ENCODE results near the gene PGP.
A peak's percentile ranks its signal among the peaks of the same experiment; 100 is the strongest.

The PGP gene

GRCh38 chr16:2252806-2253148 is 38.1 kb upstream of the PGP start:
- peaks cover 7% of the 10 kb centered on the region for H3K4me1 ChIP-seq (ENCODE audit: low read length)
- H4K20me1 ChIP-seq (ENCODE audit: insufficient read depth, low read length) = no peaks in the 10 kb centered on the region
- TF ChIP-seq, protein P1, sequence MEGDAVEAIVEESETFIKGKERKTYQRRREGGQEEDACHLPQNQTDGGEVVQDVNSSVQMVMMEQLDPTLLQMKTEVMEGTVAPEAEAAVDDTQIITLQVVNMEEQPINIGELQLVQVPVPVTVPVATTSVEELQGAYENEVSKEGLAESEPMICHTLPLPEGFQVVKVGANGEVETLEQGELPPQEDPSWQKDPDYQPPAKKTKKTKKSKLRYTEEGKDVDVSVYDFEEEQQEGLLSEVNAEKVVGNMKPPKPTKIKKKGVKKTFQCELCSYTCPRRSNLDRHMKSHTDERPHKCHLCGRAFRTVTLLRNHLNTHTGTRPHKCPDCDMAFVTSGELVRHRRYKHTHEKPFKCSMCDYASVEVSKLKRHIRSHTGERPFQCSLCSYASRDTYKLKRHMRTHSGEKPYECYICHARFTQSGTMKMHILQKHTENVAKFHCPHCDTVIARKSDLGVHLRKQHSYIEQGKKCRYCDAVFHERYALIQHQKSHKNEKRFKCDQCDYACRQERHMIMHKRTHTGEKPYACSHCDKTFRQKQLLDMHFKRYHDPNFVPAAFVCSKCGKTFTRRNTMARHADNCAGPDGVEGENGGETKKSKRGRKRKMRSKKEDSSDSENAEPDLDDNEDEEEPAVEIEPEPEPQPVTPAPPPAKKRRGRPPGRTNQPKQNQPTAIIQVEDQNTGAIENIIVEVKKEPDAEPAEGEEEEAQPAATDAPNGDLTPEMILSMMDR (IDR thresholded peaks at IDR 0.05; ENCODE audit: low read length) = no peak
- no peak for TF ChIP-seq EZH2phosphoT487 (IDR thresholded peaks at IDR 0.05; ENCODE audit: low read length)
- TF ChIP-seq EZH2 (optimal IDR thresholded peaks at IDR 0.05; ENCODE audit: low read depth, low read length) = no peak
- no peak for DNase-seq
- H3F3A ChIP-seq (ENCODE audit: insufficient read depth, low read length) = peaks cover 36% of the 10 kb centered on the region
- no peak overlapping the region for H3K4me2 ChIP-seq (ENCODE audit: low read depth, low read length)
- H2AFZ ChIP-seq (ENCODE audit: low read length) = no peak overlapping the region
- H3K36me3 ChIP-seq (replicated peaks; ENCODE audit: insufficient read depth, low read length) = peaks cover 21% of the 10 kb centered on the region
- H3K27ac ChIP-seq (ENCODE audit: low read length) = no peak overlapping the region; the same call in 1 of the 2 replicates
- H3K9me2 ChIP-seq (replicated peaks; ENCODE audit: insufficient read depth, low read length) = no peaks in the 10 kb centered on the region
- H3K9ac ChIP-seq (ENCODE audit: low read length) = no peak overlapping the region
- no peaks in the 10 kb centered on the region for H3K27me3 ChIP-seq (replicated peaks; ENCODE audit: insufficient read depth, low read length)
- H3K9me3 ChIP-seq (replicated peaks; ENCODE audit: insufficient read depth, low read length) = no peaks in the 10 kb centered on the region
- peaks cover 58% of the 10 kb centered on the region for H3K79me2 ChIP-seq (ENCODE audit: low read length)
- H3K4me3 ChIP-seq (ENCODE audit: low read length) = no peak overlapping the region

DNA sequence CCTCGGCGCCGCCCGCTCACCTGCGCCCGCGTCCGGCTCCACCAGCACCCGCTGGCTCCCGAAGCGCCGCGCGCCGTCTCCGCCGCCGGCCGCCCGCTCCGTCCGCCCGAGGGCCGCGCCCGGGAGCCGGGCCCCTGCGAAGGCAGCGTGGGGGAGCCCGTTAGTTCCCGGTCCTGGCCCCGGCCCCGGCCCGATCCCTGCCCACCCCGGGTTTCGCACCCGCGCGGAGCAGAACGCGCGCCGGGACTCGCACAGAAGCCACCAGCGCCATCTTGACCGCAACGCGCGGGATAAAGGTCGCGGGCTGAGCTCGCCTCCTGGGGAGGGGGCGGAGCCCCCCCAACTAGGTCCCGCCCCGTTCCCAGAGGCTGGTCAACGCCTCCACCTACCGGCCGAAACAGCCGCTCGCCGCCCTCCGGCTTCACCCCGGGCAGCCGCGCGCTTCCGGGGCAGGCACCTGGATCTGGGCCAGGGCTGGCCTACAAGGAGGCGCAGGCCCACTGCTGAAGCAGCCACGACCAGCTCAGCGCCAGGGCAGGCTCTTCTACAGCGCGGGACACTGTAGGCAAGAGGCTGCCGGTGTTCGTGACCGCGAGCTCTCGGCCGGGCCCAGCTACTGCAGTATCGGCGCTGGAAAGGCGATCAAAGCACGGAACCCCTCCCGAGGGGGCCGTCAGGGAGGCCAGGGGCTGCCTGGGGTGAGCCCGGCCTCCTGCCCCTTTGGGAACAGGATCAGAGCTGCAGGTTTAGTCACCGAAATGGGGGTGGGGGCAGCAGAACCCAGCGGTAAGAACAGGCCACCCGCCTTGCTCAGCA is 36.9 kb upstream of the PGP start, which contains the start of gene ECI1:
Gene ECI1 (minus strand): TSS at position 292 of the 816 bp plus-strand sequence. CDS start 21 bp downstream, at position 271.
- no peak within 1 kb of the TSS for H2AFZ ChIP-seq (ENCODE audit: low read length)
- TF ChIP-seq EZH2 (optimal IDR thresholded peaks at IDR 0.05; ENCODE audit: low read depth, low read length) (no peak), EZH2phosphoT487 (IDR thresholded peaks at IDR 0.05; ENCODE audit: low read length) (no peak)
- TF ChIP-seq, protein P1 (IDR thresholded peaks at IDR 0.05; ENCODE audit: low read length) = peak; percentile 59
- peak within 1 kb of the TSS; percentile 75 for H3K4me3 ChIP-seq (ENCODE audit: low read length)
- H3K4me1 ChIP-seq (ENCODE audit: low read length) = peaks cover 7% of the 10 kb centered on the region
- peak within 1 kb of the TSS; percentile 65; the same call in 1 of the 2 replicates for H3K27ac ChIP-seq (ENCODE audit: low read length)
- DNase-seq = peak; percentile 97
- no peaks in the 10 kb centered on the region for H3K9me2 ChIP-seq (replicated peaks; ENCODE audit: insufficient read depth, low read length)
- no peaks in the 10 kb centered on the region for H3K9me3 ChIP-seq (replicated peaks; ENCODE audit: insufficient read depth, low read length)
- H3K27me3 ChIP-seq (replicated peaks; ENCODE audit: insufficient read depth, low read length) = no peaks in the 10 kb centered on the region
- peaks cover 10% of the 10 kb centered on the region for H3K36me3 ChIP-seq (replicated peaks; ENCODE audit: insufficient read depth, low read length)
- peak within 1 kb of the TSS; percentile 95 for H3K4me2 ChIP-seq (ENCODE audit: low read depth, low read length)
- peak within 1 kb of the TSS; percentile 73 for H3K9ac ChIP-seq (ENCODE audit: low read length)
- H3F3A ChIP-seq (ENCODE audit: insufficient read depth, low read length) = peaks cover 33% of the 10 kb centered on the region
- H4K20me1 ChIP-seq (ENCODE audit: insufficient read depth, low read length) = no peaks in the 10 kb centered on the region
- peaks cover 57% of the 10 kb centered on the region for H3K79me2 ChIP-seq (ENCODE audit: low read length)

GRCh38 chr16:2250652-2251295 is 36.1 kb upstream of the PGP start:
- peak overlapping the region; percentile 73 for H3K9ac ChIP-seq (ENCODE audit: low read length)

More at GRCh38 chr16:2250652-2251295, 36.1 kb upstream of the PGP start:
- Histone ChIP-seq H3K9me3 (replicated peaks; ENCODE audit: insufficient read depth, low read length) (no peaks in the 10 kb centered on the region), H4K20me1 (ENCODE audit: insufficient read depth, low read length) (no peaks in the 10 kb centered on the region), H2AFZ (ENCODE audit: low read length) (no peak overlapping the region), H3K4me1 (ENCODE audit: low read length) (peaks cover 7% of the 10 kb centered on the region), H3K4me3 (ENCODE audit: low read length) (peak overlapping the region; percentile 75), H3K4me2 (ENCODE audit: low read depth, low read length) (peak overlapping the region; percentile 95), H3K27ac (ENCODE audit: low read length) (peak overlapping the region; percentile 65; the same call in 1 of the 2 replicates), H3F3A (ENCODE audit: insufficient read depth, low read length) (peaks cover 32% of the 10 kb centered on the region), H3K36me3 (replicated peaks; ENCODE audit: insufficient read depth, low read length) (peaks cover 8% of the 10 kb centered on the region), H3K27me3 (replicated peaks; ENCODE audit: insufficient read depth, low read length) (no peaks in the 10 kb centered on the region), H3K79me2 (ENCODE audit: low read length) (peaks cover 56% of the 10 kb centered on the region), H3K9me2 (replicated peaks; ENCODE audit: insufficient read depth, low read length) (no peaks in the 10 kb centered on the region)
- TF ChIP-seq EZH2phosphoT487 (IDR thresholded peaks at IDR 0.05; ENCODE audit: low read length) (no peak), EZH2 (optimal IDR thresholded peaks at IDR 0.05; ENCODE audit: low read depth, low read length) (no peak)
- TF ChIP-seq, protein P1 (IDR thresholded peaks at IDR 0.05; ENCODE audit: low read length) = no peak
- peak; percentile 69 for DNase-seq

All from MM.1S (cell line).